GM10266 (cell line): Measurements from ENCODE around the gene OPRM1.

ENCODE experiments used
- DNase-seq: peaks from one replicate; pipeline ENCODE4 v3.0.0; 2012; ENCODE audit errors: extremely low spot score
- TF ChIP-seq, protein P1 (sequence below): IDR thresholded peaks from 2 replicates; pipeline ENCODE4 v1.5.1; 2012; ENCODE audit warnings: mild to moderate bottlenecking, low read depth; ENCODE audit not compliant: control insufficient read depth, insufficient read depth; ENCODE audit errors: missing control alignments

The OPRM1 gene

DNA sequence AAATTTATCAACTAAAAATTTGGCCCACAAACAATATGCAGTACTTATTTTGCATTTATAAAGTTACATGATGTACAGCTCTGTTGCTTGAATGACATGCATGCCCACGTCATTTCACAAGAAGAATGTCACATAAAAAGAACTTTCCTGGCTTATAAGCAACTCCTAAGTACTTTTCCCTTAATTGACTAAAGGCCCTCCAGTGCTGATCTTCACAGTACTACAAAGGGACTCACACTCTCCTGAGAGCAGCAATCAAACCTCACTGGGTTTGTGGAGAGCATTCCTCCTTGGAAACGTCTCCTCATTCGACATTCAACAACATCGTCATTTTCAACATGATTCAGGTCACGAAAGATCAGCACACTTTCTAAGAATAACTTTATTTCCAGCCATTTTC, 206.5 kb downstream of the OPRM1 start:
- DNase-seq, result no peak
- TF ChIP-seq, protein P1, sequence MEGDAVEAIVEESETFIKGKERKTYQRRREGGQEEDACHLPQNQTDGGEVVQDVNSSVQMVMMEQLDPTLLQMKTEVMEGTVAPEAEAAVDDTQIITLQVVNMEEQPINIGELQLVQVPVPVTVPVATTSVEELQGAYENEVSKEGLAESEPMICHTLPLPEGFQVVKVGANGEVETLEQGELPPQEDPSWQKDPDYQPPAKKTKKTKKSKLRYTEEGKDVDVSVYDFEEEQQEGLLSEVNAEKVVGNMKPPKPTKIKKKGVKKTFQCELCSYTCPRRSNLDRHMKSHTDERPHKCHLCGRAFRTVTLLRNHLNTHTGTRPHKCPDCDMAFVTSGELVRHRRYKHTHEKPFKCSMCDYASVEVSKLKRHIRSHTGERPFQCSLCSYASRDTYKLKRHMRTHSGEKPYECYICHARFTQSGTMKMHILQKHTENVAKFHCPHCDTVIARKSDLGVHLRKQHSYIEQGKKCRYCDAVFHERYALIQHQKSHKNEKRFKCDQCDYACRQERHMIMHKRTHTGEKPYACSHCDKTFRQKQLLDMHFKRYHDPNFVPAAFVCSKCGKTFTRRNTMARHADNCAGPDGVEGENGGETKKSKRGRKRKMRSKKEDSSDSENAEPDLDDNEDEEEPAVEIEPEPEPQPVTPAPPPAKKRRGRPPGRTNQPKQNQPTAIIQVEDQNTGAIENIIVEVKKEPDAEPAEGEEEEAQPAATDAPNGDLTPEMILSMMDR, result no peak

DNA sequence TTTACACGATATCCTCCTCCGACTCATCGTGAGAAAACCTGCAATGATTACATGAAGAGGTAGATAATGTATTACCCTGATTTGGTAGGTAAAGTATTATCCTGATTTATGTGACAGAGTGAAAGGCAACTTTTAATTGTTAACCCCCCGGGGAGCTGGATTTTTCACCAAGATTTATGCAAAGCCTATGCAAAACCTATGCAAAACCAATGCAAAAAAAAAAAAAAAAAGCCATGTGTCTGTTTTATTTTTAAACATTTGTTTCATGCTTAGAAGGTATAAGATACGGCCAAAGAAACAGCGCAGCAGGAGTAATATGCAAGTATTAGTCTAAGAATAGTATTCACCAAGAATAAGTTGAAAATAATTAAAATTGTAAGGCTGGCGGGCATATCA, 207.7 kb downstream of the OPRM1 start:
- DNase-seq, result no peak
- TF ChIP-seq, protein P1, result no peak

DNA sequence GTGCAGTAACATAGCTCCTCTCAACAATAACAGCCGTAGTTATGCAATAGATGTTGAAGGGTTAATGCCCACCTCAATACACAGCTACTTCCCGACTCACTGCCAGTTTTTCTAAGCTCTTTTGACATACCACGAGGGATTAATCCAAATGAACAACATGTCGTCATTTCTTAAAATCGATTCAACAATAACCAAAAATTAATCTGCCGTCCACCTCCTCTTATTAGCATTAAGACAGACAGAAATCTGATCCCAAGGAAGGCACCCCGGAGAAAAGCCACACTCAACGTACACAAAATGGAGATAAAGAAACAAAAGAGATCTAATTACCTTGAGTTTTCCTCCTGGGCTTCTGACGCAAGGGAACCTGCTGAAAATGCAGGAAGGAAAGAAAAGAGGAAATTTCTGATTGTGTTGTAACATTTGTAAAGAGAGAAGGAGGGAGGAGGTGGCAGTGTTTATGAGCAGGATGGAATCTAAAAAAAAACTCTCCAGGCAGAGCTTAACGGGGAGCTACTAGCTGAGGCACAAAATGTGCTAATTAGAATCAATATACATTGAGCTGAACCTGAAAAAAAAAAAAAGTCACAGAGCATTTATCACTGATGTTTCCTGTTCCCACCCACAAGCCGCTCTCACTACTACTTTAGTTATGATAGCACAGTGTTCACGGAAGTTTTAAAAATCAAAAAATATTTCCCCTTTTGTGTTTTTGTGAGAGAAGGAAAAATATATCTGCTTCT, 208.2 kb downstream of the OPRM1 start:
- TF ChIP-seq, protein P1, result no peak
- DNase-seq, result no peak

DNA sequence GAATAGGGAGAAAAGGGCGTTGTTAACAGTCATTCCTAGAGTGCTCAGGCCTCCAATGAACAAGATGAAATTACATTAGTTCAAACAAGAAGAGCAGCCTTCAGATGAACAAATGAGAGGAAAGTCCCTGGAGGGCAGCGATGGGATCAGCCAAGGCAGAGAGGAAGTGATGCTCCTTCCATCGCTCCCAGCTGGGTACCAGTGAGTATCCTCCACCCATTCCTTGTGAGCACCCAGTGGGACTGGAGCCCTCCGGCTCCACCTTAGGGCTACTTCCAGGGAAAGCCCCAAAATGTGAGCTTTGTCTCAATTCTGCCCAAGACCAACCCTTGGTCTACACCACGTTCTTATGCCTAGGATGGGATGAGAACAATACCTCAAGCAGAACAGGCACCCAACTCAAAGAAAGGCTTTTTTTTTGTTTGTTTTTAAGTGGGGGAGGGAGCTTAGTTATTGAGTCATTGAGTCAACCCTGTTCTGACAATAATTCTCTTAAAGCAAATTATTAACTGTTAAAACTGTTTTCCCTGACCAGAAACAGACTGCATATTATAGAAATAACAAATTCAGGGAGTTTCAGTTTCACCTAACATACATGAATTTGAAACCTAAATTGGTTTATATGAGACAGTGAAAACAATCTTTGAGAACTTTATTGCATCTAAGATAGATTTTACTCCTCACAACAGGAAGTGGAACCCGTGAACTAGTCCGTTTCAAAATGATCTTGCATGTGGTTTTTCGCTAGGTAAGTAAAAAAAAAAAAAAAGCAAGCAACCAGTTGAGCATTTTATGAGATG, 210.7 kb downstream of the OPRM1 start:
- peak; percentile 47 for DNase-seq
- TF ChIP-seq, protein P1, result no peak

DNA sequence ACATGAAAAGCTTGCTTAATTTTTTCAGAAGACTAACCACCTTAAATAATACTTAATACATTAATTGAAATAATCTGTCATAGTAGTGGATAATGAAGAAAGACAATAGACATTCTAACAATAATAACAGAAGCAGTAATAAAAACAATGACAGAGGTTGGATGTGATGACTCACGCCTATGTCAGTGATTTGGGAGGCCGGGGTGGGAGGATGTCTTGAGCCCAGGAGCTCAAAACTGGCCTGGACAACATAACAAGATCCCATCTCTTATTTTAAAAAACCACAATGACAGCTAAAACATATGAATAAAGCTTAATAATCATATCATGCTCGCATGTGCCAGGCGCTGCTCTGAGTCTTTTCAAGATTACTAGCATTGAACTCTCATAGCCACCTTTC, 212.1 kb downstream of the OPRM1 start:
- no peak for DNase-seq
- TF ChIP-seq, protein P1, result no peak

DNA sequence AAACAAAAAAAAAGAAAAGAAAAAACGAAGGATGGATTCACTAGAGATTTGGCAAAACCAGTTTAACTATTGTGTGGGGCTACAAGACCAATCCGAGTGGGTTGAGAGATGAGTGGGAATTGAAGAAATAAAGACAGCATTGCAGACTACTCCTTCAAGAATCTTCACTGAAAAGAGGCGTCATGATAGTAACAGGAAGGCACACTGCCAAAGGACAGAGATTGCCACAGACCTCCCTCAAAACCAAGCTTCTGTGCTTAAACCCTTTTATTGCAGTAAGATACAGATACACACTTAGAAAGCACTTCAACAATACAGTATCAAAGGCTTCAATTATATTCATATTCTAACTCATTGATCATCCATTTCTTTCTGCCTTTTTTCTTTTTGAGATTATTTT, 213.6 kb downstream of the OPRM1 start:
- DNase-seq, result no peak
- TF ChIP-seq, protein P1, result no peak

DNA sequence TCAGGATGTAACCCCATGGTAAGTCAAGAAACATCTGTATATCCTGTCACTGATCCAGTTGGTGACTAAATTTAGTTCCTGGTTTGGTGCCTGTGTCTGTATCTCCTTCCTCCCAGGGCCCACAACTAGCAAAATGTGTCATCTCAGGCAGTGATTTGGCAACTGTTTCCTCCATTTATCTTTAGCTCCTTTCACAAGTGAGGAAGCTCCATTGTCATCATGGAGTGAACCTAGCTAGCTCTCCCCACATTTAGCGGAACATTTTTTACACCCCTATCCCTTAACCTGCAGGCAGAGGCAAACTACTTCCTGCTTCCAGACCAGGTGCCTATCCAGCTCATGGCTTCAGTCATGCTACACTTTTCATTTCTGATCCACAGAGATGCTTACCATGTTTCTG, 218.0 kb downstream of the OPRM1 start:
- no peak for DNase-seq

More for the DNA sequence above, 218.0 kb downstream of the OPRM1 start:
- TF ChIP-seq, protein P1, result no peak
